Activated naive CD8-positive, alpha-beta T cell (primary cell): ENCODE results near the gene HPS1.
A peak's percentile ranks its signal among the peaks of the same experiment; 100 is the strongest.

ENCODE experiments used
- H3K27ac Mint-ChIP-seq: one replicate; pipeline ENCODE4 v1.8.0; 2021; ENCODE audit warnings: mixed read lengths
- H3K27me3 Mint-ChIP-seq: one replicate; pipeline ENCODE4 v1.8.0; 2021; ENCODE audit warnings: mixed read lengths
- H3K36me3 Mint-ChIP-seq: one replicate; pipeline ENCODE4 v1.8.0; 2021; ENCODE audit warnings: mixed read lengths
- H3K4me1 Mint-ChIP-seq: one replicate; pipeline ENCODE4 v1.8.0; 2021; ENCODE audit warnings: low read depth, mixed read lengths
- H3K4me3 Mint-ChIP-seq: one replicate; pipeline ENCODE4 v1.8.0; 2021; ENCODE audit warnings: mild to moderate bottlenecking, mixed read lengths
- H3K9me3 Mint-ChIP-seq: one replicate; pipeline ENCODE4 v1.8.0; 2021; ENCODE audit warnings: low read depth, mixed read lengths

Gene HPS1

GRCh38 chr10:98456043-98456570 is 9.4 kb upstream of the HPS1 start:
- H3K27me3 Mint-ChIP-seq: peaks cover 13% of the 10 kb centered on the region
- H3K4me3 Mint-ChIP-seq: no peak overlapping the region
- H3K36me3 Mint-ChIP-seq: no peaks in the 10 kb centered on the region

GRCh38 chr10:98453729-98454128 is 7.0 kb upstream of the HPS1 start:
- H3K36me3 Mint-ChIP-seq: no peaks in the 10 kb centered on the region
- no peak overlapping the region for H3K27ac Mint-ChIP-seq
- H3K27me3 Mint-ChIP-seq: peaks cover 13% of the 10 kb centered on the region
- H3K9me3 Mint-ChIP-seq: no peaks in the 10 kb centered on the region
- no peak overlapping the region for H3K4me3 Mint-ChIP-seq
- H3K4me1 Mint-ChIP-seq: no peaks in the 10 kb centered on the region

More at GRCh38 chr10:98456043-98456570, 9.4 kb upstream of the HPS1 start:
- no peak overlapping the region for H3K27ac Mint-ChIP-seq
- no peaks in the 10 kb centered on the region for H3K4me1 Mint-ChIP-seq
- no peaks in the 10 kb centered on the region for H3K9me3 Mint-ChIP-seq

GRCh38 chr10:98450618-98451017 is 3.9 kb upstream of the HPS1 start:
- Mint-ChIP-seq H3K27me3 (peaks cover 8% of the 10 kb centered on the region), H3K4me3 (no peak overlapping the region), H3K36me3 (no peaks in the 10 kb centered on the region), H3K9me3 (no peaks in the 10 kb centered on the region), H3K27ac (no peak overlapping the region), H3K4me1 (peaks cover 8% of the 10 kb centered on the region)

GRCh38 chr10:98449287-98449686 is 2.6 kb upstream of the HPS1 start:
- peaks cover 21% of the 10 kb centered on the region for H3K4me1 Mint-ChIP-seq
- H3K4me3 Mint-ChIP-seq: no peak overlapping the region
- no peaks in the 10 kb centered on the region for H3K36me3 Mint-ChIP-seq
- no peak overlapping the region for H3K27ac Mint-ChIP-seq
- H3K9me3 Mint-ChIP-seq: no peaks in the 10 kb centered on the region
- H3K27me3 Mint-ChIP-seq: peaks cover 8% of the 10 kb centered on the region

- H3K27ac Mint-ChIP-seq: peak overlapping the region; percentile 89
- peak overlapping the region; percentile 92 for H3K4me3 Mint-ChIP-seq
- peaks cover 45% of the 10 kb centered on the region for H3K4me1 Mint-ChIP-seq
- H3K27me3 Mint-ChIP-seq: no peaks in the 10 kb centered on the region
- H3K36me3 Mint-ChIP-seq: peaks cover 10% of the 10 kb centered on the region
- H3K9me3 Mint-ChIP-seq: no peaks in the 10 kb centered on the region
Observed at GRCh38 chr10:98446151-98446660, 529 bp downstream of the HPS1 start.

DNA sequence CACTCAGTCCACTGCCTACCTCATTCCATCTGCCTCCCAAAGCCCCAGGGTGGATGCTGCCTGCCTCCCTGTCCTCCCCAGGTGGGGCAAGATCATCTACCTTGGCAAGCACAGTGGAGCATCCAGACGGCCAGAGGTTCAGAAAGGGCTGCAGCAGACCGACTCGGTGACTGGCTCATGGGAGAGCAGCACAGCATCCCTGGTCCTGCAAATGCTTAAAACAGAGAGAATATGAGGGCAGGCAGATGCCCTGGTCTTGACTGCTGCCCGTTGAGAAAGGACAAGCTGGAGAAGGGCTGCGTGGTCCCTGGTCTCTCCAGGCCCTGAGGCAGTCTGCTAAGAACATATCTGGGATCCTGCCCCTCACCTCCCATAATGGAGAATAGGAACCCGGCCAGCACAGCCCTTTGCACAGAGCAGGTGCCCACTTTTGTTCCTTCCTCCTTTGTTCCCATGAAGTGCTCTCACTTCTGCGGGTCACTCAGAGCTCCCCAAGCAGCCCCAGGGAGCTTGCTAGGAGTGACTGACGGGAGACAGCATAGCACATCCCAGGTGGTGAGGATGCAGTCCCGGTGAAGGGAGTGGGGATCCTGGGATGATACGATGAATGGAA is 1.4 kb downstream of the HPS1 start:
- peak overlapping the region; percentile 92 for H3K4me3 Mint-ChIP-seq
- H3K36me3 Mint-ChIP-seq: peaks cover 11% of the 10 kb centered on the region
- peak overlapping the region; percentile 89 for H3K27ac Mint-ChIP-seq
- H3K27me3 Mint-ChIP-seq: no peaks in the 10 kb centered on the region
- H3K9me3 Mint-ChIP-seq: no peaks in the 10 kb centered on the region
- peaks cover 50% of the 10 kb centered on the region for H3K4me1 Mint-ChIP-seq

- Mint-ChIP-seq H3K36me3 (peaks cover 13% of the 10 kb centered on the region), H3K27me3 (no peaks in the 10 kb centered on the region), H3K4me3 (peak overlapping the region; percentile 92), H3K4me1 (peaks cover 52% of the 10 kb centered on the region), H3K27ac (peak overlapping the region; percentile 50), H3K9me3 (no peaks in the 10 kb centered on the region)
Observed at GRCh38 chr10:98444314-98445006, 2.3 kb downstream of the HPS1 start.

DNA sequence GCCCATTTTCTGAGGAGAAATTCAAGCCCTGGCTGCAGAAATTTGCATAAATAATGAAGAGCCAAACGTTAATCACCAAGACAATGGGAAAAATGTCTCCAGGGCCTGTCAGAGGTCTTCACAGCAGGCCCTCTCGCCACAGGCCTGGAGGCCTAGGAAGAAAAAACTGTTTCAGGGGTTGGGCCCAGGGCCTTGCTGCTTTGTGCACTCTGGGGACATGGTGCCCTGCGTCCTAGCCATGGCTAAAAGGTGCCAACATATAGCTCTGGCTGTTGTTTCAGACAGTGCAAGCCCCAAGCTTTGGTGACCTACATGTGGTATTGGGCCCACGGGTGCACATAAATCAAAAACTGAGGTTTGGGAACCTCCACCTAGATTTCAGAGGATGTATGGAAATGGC is 8.0 kb downstream of the HPS1 start:
- no peaks in the 10 kb centered on the region for H3K9me3 Mint-ChIP-seq
- H3K36me3 Mint-ChIP-seq: peaks cover 32% of the 10 kb centered on the region
- H3K4me3 Mint-ChIP-seq: no peak overlapping the region
- peaks cover 32% of the 10 kb centered on the region for H3K4me1 Mint-ChIP-seq
- no peak overlapping the region for H3K27ac Mint-ChIP-seq
- H3K27me3 Mint-ChIP-seq: no peaks in the 10 kb centered on the region

- H3K27me3 Mint-ChIP-seq: no peaks in the 10 kb centered on the region
- H3K4me3 Mint-ChIP-seq: no peak overlapping the region
- no peak overlapping the region for H3K27ac Mint-ChIP-seq
- peaks cover 17% of the 10 kb centered on the region for H3K4me1 Mint-ChIP-seq
- H3K36me3 Mint-ChIP-seq: peaks cover 35% of the 10 kb centered on the region
- peaks cover 6% of the 10 kb centered on the region for H3K9me3 Mint-ChIP-seq
Observed at GRCh38 chr10:98436704-98437103, 10.0 kb downstream of the HPS1 start.

GRCh38 chr10:98435178-98435577 is 11.6 kb downstream of the HPS1 start:
- no peaks in the 10 kb centered on the region for H3K27me3 Mint-ChIP-seq
- no peak overlapping the region for H3K27ac Mint-ChIP-seq
- peaks cover 6% of the 10 kb centered on the region for H3K9me3 Mint-ChIP-seq
- H3K4me3 Mint-ChIP-seq: no peak overlapping the region
- peaks cover 8% of the 10 kb centered on the region for H3K4me1 Mint-ChIP-seq
- H3K36me3 Mint-ChIP-seq: peaks cover 37% of the 10 kb centered on the region

DNA sequence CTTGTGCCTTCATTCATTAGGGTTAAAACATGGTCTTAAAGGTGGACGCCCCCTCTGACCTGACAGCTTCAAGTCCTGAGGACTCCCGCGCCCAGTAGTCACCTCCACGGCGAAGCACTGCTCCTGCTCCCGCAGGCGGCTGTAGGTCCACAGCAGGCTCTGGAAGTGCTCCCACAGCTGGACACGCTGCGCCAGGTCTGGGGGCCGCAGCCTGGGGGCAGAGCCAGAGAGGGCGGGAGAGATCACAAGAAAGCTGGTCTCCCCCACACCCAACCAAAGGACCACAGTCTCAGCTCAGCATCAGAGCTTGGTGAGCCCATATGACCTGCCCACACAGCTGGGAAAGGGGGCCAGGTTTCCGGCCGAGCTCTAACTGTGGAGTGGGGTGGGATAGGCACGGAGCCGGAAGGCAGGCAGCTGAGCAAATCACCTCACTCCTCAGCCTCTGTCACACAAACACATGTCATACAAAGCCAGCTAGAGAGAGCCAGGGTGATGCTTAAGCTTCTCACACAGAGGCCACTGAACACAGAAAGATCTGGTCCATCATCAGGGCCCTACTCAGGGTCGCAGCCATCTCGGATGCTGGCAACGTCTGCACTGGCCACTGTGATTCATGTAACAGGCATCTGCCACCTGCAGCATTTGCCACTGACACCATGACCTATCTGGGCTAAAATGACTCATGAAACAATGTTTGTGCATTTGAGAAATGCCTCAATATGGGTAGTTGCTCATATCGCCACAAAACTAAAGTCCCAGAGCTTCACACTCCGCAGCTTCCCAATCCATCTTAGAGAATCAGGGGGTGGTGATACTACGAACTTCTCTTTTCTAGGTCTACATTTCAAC is 12.6 kb downstream of the HPS1 start:
- H3K27ac Mint-ChIP-seq: no peak overlapping the region
- no peaks in the 10 kb centered on the region for H3K27me3 Mint-ChIP-seq
- H3K36me3 Mint-ChIP-seq: peaks cover 33% of the 10 kb centered on the region
- H3K9me3 Mint-ChIP-seq: peaks cover 6% of the 10 kb centered on the region
- peaks cover 6% of the 10 kb centered on the region for H3K4me1 Mint-ChIP-seq
- no peak overlapping the region for H3K4me3 Mint-ChIP-seq

GRCh38 chr10:98433371-98433770 is 13.4 kb downstream of the HPS1 start:
- H3K27ac Mint-ChIP-seq: no peak overlapping the region
- H3K9me3 Mint-ChIP-seq: peaks cover 6% of the 10 kb centered on the region
- peaks cover 4% of the 10 kb centered on the region for H3K4me1 Mint-ChIP-seq
- H3K4me3 Mint-ChIP-seq: no peak overlapping the region
- no peaks in the 10 kb centered on the region for H3K27me3 Mint-ChIP-seq
- H3K36me3 Mint-ChIP-seq: peaks cover 33% of the 10 kb centered on the region

- H3K36me3 Mint-ChIP-seq: peaks cover 33% of the 10 kb centered on the region
- H3K27me3 Mint-ChIP-seq: no peaks in the 10 kb centered on the region
- H3K9me3 Mint-ChIP-seq: peaks cover 6% of the 10 kb centered on the region
- H3K4me1 Mint-ChIP-seq: no peaks in the 10 kb centered on the region
- no peak overlapping the region for H3K4me3 Mint-ChIP-seq
- H3K27ac Mint-ChIP-seq: no peak overlapping the region
Observed at GRCh38 chr10:98432330-98432729, 14.4 kb downstream of the HPS1 start.

DNA sequence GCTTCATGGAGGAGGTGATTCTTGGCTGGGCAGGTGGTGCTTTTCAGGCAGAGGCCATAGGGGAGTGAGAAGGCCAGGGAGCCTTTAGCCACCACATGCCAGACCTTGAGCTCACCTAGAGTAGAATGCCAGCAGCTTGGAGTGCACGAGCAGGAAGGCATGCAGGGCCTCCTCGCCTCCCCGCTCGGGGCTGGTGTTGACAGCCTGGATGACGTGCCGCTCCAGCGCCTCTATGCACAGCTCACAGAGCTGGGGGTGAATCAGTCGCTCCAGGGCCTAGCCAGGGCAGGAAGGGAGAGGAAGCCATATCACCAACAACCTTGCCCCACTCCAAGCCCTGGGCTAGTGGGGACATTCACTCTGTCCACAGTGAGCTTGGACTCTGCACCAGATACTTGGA is 15.7 kb downstream of the HPS1 start:
- Mint-ChIP-seq H3K4me1 (no peaks in the 10 kb centered on the region), H3K36me3 (peaks cover 28% of the 10 kb centered on the region), H3K4me3 (no peak overlapping the region)

GRCh38 chr10:98430427-98430826 is 16.3 kb downstream of the HPS1 start:
- Mint-ChIP-seq H3K27ac (no peak overlapping the region), H3K9me3 (peaks cover 6% of the 10 kb centered on the region)

More for the DNA sequence above, 15.7 kb downstream of the HPS1 start:
- H3K27ac Mint-ChIP-seq: no peak overlapping the region
- H3K27me3 Mint-ChIP-seq: no peaks in the 10 kb centered on the region
- peaks cover 6% of the 10 kb centered on the region for H3K9me3 Mint-ChIP-seq

More at GRCh38 chr10:98430427-98430826, 16.3 kb downstream of the HPS1 start:
- Mint-ChIP-seq H3K4me1 (no peaks in the 10 kb centered on the region), H3K27me3 (no peaks in the 10 kb centered on the region), H3K36me3 (peaks cover 23% of the 10 kb centered on the region), H3K4me3 (no peak overlapping the region)
